Endothelial cell of umbilical vein (primary cell): ENCODE data around the gene COL9A3.

Experiments used
- MAX ChIP-seq: IDR thresholded peaks from 2 replicates; pipeline ENCODE4 v1.6.1; 2011; ENCODE audit not compliant: insufficient read depth, insufficient read length
- POLR2A ChIP-seq: IDR thresholded peaks from 2 replicates; pipeline ENCODE4 v1.6.1; 2012; ENCODE audit warnings: low read depth, mild to moderate bottlenecking, control low read depth, low read length
- POLR2AphosphoS5 ChIP-seq: IDR thresholded peaks from 2 replicates; pipeline ENCODE4 v1.6.1; 2012; ENCODE audit warnings: low read depth, mild to moderate bottlenecking, control low read depth, low read length, moderate library complexity; ENCODE audit not compliant: insufficient read depth

GRCh38 chr20:62787866-62788265, 29.0 kb upstream of the COL9A3 start:
- no peak for TF ChIP-seq MAX
- no peak for TF ChIP-seq POLR2A
- TF ChIP-seq POLR2AphosphoS5: no peak
